GM12878 (cell line): ENCODE results near the gene P2RX6.

Source experiments
- BCL11A ChIP-seq: IDR thresholded peaks from 2 replicates; pipeline ENCODE4 v1.6.1; 2011; ENCODE audit warnings: low read depth, low read length
- EZH2 ChIP-seq: IDR thresholded peaks from 2 replicates; pipeline ENCODE4 v1.6.1; 2012; ENCODE audit warnings: low read depth, mild to moderate bottlenecking, control low read depth, inconsistent platforms, low read length, borderline replicate concordance; ENCODE audit not compliant: control insufficient read depth
- PAX8 ChIP-seq: fragments of 450-650 bp; IDR thresholded peaks from 2 replicates; pipeline ENCODE4 v1.6.1; 2017; ENCODE audit warnings: mild to moderate bottlenecking, moderate library complexity
- PML ChIP-seq: IDR thresholded peaks from 2 replicates; pipeline ENCODE4 v1.6.1; 2012; ENCODE audit warnings: low read length, inconsistent platforms
- POLR2A ChIP-seq: IDR thresholded peaks from 2 replicates; pipeline ENCODE4 v1.6.1; 2011; ENCODE audit warnings: low read depth, mild to moderate bottlenecking, low read length
- POLR2AphosphoS5 ChIP-seq: IDR thresholded peaks from 2 replicates; pipeline ENCODE4 v1.6.1; 2011; ENCODE audit warnings: mild to moderate bottlenecking, low read length, inconsistent platforms
- SP1 ChIP-seq: IDR thresholded peaks from one replicate; pipeline ENCODE4 v1.6.1; 2011; ENCODE audit warnings: low read depth, low read length
- TARDBP ChIP-seq: IDR thresholded peaks from 2 replicates; pipeline ENCODE4 v1.6.1; 2016; ENCODE audit warnings: borderline replicate concordance
- ZNF274 ChIP-seq: IDR thresholded peaks from one replicate; pipeline ENCODE4 v1.8.0; 2011; ENCODE audit not compliant: insufficient read length, insufficient read depth
- TF ChIP-seq, protein P1 (sequence below), 3 experiments: IDR thresholded peaks in 2 of 3; conservative IDR thresholded peaks in 1 of 3; 2 replicates each; pipeline ENCODE4 v1.5.1; 2011; ENCODE audit warnings: low read depth in 3 of 3, low read length in 3 of 3, mild to moderate bottlenecking in 3 of 3, control low read depth in 2 of 3, moderate library complexity in 2 of 3, inconsistent platforms in 1 of 3, mixed read lengths in 1 of 3; ENCODE audit not compliant: control insufficient read depth in 2 of 3, insufficient read depth in 1 of 3; ENCODE audit errors: extremely low read depth in 1 of 3
- TF ChIP-seq, protein P2 (sequence below): IDR thresholded peaks from 2 replicates; pipeline ENCODE4 v1.6.1; 2011; ENCODE audit warnings: low read depth, low read length, improper control_type of control experiment, borderline replicate concordance

DNA sequence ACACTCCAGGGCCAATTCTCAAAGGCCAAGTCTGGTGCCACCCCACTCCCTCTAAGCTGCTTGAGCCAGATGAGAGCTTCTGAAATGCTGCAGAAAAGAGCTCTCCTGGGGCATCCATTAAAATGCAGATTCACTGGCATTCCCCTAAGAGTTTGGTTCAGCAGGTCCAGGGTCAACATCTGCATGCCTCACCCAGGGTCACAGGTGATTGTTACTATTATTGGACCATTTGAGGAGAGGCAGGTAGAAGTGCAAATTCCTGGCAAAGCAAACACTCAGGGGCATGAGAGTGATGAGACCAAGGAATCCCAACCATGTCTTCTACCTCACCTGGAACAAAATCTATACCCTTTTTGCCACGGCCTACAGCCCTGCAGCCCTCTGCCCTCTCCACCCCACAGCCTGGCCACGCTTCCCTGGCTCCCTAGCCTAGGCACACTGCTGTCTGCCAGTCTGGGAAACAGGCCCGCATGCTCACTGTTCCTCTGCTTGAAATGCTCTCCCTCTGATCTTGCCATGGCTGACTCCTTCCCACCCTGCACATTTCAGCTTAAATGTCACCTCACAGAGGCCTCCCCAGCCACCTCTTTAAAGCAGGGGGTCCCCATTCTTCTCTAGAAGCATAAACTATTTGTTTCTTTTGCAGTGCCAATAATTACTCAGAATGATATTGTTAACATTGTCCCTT, 4.4 kb upstream of the P2RX6 start:
- no peak for TF ChIP-seq PML
- no peak for TF ChIP-seq POLR2AphosphoS5
- no peak for TF ChIP-seq ZNF274
- no peak for TF ChIP-seq PAX8
- TF ChIP-seq, protein P1, sequence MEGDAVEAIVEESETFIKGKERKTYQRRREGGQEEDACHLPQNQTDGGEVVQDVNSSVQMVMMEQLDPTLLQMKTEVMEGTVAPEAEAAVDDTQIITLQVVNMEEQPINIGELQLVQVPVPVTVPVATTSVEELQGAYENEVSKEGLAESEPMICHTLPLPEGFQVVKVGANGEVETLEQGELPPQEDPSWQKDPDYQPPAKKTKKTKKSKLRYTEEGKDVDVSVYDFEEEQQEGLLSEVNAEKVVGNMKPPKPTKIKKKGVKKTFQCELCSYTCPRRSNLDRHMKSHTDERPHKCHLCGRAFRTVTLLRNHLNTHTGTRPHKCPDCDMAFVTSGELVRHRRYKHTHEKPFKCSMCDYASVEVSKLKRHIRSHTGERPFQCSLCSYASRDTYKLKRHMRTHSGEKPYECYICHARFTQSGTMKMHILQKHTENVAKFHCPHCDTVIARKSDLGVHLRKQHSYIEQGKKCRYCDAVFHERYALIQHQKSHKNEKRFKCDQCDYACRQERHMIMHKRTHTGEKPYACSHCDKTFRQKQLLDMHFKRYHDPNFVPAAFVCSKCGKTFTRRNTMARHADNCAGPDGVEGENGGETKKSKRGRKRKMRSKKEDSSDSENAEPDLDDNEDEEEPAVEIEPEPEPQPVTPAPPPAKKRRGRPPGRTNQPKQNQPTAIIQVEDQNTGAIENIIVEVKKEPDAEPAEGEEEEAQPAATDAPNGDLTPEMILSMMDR (IDR thresholded peaks at IDR 0.05 in 2 of 3, conservative IDR thresholded peaks at IDR 0.05 in 1 of 3; ENCODE audit: control insufficient read depth in 2 of 3, extremely low read depth in 1 of 3, insufficient read depth in 1 of 3, low read depth in 3 of 3, low read length in 3 of 3): no peak
- TF ChIP-seq EZH2: no peak
- no peak for TF ChIP-seq POLR2A
- TF ChIP-seq SP1: no peak
- TF ChIP-seq, protein P2, sequence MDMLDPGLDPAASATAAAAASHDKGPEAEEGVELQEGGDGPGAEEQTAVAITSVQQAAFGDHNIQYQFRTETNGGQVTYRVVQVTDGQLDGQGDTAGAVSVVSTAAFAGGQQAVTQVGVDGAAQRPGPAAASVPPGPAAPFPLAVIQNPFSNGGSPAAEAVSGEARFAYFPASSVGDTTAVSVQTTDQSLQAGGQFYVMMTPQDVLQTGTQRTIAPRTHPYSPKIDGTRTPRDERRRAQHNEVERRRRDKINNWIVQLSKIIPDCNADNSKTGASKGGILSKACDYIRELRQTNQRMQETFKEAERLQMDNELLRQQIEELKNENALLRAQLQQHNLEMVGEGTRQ: no peak
- TF ChIP-seq BCL11A: no peak
- TF ChIP-seq TARDBP: no peak
